ENCODE measurements around the gene AAGAB. TPM values are rescaled to one million over a fixed set of nuclear protein-coding genes. Genes with fewer than 3 reads are reported as not detected.

Gene AAGAB
- total RNA-seq, 1 experiment from 2014 or later: 68.1 TPM

DNA sequence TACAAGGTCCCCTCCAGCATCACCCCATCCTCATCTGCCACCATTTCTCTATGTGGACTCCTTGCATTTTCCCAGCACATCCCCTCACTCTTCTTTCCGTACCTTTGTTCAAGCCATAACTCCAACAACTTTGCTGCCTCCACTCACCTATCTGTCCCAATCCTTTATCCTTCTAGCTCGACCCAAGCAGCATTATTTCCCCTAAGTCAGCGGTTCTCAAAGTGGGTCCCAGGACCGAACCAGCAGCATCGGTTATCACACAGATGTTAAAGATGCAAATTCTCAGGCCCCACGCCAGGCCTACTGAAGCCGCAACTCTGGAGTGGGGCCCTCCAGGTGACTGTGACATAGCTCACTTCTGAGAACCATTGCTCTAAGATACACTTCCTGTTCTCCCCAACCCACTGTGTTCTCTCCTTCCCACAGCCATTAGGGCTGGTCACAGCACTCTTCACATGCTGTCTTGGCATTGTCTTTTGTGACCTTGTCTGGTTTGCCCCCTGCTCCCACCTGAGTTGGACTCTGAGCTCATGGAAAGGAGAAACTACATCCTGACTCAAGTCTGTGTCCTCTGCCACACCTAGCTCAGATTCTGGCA lies 56.2 kb downstream of the AAGAB start:
- Histone ChIP-seq H3K9me3 (no peaks in the 10 kb centered on the region), H3K27me3 (no peaks in the 10 kb centered on the region), H3K36me3 (peaks cover 46% of the 10 kb centered on the region), H3K4me3 (no peak overlapping the region)
- DNase-seq: no peak

DNA sequence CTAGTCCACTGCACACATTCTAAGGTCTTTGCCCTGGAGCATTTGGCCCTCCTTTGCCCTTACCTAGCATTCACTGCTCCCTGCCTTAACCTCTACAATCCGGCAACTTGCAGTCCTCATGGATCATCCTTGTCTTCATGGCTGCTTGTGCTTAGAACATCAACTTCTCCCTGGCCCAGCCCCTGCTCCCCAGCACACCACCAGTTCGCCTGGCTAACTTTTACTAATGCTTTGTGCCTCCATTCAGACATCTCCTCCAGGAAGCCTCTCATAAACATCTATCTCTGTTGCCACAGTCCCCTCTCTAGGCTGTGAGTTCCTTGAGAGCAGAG lies 57.1 kb downstream of the AAGAB start:
- H3K27me3 ChIP-seq: no peaks in the 10 kb centered on the region
- no peak overlapping the region for H3K4me3 ChIP-seq
- no peaks in the 10 kb centered on the region for H3K9me3 ChIP-seq
- no peak for DNase-seq
- H3K36me3 ChIP-seq: peaks cover 53% of the 10 kb centered on the region

DNA sequence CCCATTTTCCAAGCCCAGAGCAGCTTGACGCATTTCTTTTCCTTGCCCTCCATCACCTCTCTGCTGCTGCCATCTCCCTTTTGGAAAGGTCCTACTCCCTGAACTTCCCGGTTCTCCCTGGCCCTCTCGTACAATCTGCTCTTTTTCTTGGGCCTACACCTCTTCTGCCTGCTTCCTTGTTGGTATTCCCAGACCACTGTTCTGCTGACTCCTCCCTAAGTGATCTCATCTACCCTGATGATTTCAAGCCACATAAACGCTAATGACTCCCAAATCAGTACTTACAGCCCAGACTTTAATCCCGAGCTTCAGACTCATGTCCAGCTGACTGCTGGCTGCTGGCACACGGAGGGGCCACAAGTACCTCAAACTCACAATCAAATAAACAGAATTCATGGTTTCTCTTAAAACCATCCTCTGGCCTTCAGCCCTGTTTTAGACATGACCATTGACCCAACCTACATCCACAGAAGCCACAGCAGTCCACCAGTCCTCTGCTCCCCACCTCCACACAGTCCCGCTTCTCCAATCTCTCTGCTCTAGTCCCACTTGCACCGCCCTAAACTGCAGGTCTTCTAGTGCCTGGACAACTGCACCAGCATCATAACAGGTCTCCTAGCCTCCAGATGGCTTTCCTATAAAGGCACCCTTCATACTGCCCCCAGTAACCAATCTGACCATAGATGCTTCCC lies 57.6 kb downstream of the AAGAB start:
- H3K27me3 ChIP-seq: no peaks in the 10 kb centered on the region

DNA sequence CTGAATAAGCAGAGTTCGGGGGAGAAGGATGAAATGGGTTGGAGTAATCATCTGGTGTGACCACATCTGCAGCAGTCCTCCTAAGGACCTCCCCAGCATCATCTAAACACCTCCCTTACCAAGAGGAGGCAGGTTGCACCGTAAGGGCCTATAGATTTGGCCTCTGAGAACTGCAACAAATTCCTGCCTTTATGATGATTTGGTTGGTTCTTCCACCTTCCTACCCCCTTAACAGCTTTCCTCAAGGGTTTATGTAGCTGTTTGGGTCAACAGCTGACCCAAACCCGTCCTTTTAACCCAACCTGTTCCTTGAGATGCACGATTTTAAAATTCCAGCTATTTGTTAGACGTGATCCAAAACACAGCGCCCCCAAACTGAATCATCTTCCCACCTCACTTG lies 58.2 kb downstream of the AAGAB start:
- H3K4me3 ChIP-seq: no peak overlapping the region
- H3K36me3 ChIP-seq: peaks cover 56% of the 10 kb centered on the region
- no peaks in the 10 kb centered on the region for H3K27me3 ChIP-seq
- no peak for DNase-seq
- H3K9me3 ChIP-seq: no peaks in the 10 kb centered on the region

More for the DNA sequence above, 57.6 kb downstream of the AAGAB start:
- Histone ChIP-seq H3K9me3 (no peaks in the 10 kb centered on the region), H3K4me3 (no peak overlapping the region), H3K36me3 (peaks cover 53% of the 10 kb centered on the region)
- peak; percentile 73 for DNase-seq

DNA sequence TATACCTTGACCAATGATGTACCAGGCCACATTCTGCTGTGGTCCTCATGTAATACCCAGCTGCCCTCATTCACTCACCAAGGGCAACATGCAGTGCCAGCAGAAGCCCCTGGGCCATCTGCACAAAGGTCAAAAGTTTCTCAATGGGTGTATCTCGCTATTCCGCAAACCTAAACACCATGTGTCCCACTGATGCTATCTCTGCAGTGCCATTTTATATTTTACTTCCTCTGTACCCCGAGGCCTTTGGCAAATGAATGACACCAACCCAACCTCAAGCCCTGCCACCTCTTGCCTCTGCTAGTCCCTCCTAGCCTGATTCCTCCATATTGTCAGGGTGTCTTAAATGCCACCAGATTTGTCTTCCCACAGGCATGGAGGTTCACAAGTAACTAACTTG lies 59.2 kb downstream of the AAGAB start:
- H3K36me3 ChIP-seq: peaks cover 64% of the 10 kb centered on the region
- no peaks in the 10 kb centered on the region for H3K27me3 ChIP-seq
- DNase-seq: no peak
- no peak overlapping the region for H3K4me3 ChIP-seq
- H3K9me3 ChIP-seq: no peaks in the 10 kb centered on the region

DNA sequence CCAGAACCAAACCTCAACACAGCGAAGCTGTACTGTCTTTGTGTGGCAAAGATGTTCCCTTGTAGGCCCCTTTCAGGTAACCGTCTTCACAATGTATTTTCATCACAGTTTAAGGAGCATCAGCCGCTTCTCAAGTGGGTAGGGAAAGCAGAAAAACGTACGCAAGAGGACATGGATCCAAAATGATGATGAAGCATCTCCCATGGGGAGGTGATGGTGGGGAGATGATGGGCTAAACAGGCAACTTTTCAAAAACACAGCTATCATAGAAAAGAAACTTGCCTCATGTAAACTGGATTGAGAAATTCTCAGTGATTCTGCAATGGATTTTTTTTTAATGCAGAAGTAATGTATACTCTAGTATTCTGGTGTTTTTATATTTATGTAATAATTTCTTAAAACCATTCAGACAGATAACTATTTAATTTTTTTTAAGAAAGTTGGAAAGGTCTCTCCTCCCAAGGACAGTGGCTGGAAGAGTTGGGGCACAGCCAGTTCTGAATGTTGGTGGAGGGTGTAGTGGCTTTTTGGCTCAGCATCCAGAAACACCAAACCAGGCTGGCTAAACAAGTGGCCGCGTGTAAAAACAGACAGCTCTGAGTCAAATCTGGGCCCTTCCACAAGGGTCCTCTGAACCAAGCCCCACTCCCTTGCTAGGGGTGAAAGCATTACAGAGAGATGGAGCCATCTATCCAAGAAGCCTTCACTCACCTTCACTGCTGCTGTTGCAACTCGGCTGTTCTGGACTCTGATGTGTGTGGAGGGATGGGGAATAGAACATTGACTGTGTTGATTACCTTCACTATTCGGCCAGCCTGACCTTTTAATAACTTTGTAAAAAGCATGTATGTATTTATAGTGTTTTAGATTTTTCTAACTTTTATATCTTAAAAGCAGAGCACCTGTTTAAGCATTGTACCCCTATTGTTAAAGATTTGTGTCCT lies 60.0 kb downstream of the AAGAB start:
- DNase-seq: no peak
- peaks cover 70% of the 10 kb centered on the region for H3K36me3 ChIP-seq
- no peaks in the 10 kb centered on the region for H3K27me3 ChIP-seq
- no peak overlapping the region for H3K4me3 ChIP-seq
- H3K9me3 ChIP-seq: no peaks in the 10 kb centered on the region

DNA sequence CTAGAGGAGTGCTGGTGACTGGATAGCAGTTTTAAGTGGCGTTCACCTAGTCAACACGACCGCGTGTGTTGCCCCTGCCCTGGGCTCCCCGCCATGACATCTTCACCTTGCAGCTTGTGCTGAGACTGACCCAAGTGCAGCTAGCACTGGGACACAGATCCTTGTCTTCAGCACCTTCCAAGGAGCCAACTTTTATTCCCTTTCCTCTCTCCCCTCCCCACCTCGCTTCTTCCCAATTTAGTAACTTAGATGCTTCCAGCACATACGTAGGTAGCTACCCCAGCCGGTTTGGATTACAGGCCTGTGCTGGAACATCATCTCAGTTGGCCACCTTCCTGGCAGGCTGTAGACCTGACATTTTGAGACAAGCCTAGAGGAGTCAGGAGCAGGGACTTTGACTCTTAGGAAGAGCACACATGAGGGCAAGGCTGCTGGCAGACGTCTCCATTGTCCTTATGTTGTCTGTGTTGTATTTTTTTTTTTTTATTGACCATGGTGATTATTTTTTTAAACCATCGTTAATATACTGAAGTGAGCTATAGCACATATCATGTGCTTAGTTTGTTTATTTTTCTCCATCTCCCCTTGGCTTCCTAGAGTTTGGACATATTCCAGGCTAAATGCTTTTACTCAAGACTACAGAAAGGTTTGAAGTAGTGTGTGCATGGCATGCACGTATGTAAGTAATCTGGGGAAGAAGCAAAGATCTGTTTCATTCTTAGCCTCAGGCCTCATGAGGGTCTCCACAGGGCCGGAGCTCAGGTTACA lies 61.1 kb downstream of the AAGAB start:
- no peaks in the 10 kb centered on the region for H3K27me3 ChIP-seq
- H3K4me3 ChIP-seq: no peak overlapping the region
- no peak for DNase-seq
- H3K36me3 ChIP-seq: peaks cover 76% of the 10 kb centered on the region
- H3K9me3 ChIP-seq: no peaks in the 10 kb centered on the region

DNA sequence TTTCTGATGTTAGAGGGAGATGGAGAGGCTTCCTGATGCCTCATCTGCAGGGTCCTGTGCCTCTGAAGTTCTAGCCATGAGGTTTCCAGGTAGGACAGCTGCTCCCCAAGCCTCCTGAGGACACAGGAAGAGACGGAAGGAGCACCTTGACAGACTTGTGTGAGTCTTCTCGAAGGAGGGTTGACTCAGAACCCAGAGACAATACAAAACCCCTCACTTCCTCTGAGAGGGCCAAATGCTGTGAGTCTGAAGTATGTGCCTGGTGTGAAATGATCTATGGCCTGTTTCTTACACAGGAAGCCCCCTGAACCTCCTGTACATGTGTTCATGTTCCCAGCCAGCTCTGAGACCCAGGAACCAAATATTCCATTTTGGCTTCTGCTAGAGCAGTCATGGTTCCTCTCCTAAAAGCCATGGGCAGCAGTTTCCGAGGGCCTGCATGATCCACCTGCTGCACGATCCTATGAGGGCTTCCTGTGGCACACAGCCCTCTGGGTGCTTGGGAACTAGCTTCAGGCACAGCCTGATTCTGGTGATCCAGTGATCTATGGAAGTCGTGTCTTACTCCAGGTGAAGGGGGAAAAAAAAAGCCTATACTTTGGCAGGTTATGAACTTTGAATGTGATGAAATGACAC lies 62.2 kb downstream of the AAGAB start:
- no peak for DNase-seq
- no peaks in the 10 kb centered on the region for H3K27me3 ChIP-seq
- H3K4me3 ChIP-seq: no peak overlapping the region
- H3K9me3 ChIP-seq: no peaks in the 10 kb centered on the region
- peaks cover 83% of the 10 kb centered on the region for H3K36me3 ChIP-seq

DNA sequence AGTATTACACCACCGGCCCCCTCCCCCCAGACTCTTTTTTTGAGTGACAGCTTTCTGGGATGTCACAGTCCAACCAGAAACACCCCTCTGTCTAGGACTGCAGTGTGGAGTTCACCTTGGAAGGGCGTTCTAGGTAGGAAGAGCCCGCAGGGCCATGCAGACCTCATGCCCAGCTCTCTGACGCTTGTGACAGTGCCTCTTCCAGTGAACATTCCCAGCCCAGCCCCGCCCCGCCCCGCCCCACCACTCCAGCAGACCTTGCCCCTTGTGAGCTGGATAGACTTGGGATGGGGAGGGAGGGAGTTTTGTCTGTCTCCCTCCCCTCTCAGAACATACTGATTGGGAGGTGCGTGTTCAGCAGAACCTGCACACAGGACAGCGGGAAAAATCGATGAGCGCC lies 63.6 kb downstream of the AAGAB start:
- DNase-seq: no peak
- Histone ChIP-seq H3K4me3 (no peak overlapping the region), H3K9me3 (no peaks in the 10 kb centered on the region), H3K27me3 (no peaks in the 10 kb centered on the region), H3K36me3 (peaks cover 97% of the 10 kb centered on the region)

DNA sequence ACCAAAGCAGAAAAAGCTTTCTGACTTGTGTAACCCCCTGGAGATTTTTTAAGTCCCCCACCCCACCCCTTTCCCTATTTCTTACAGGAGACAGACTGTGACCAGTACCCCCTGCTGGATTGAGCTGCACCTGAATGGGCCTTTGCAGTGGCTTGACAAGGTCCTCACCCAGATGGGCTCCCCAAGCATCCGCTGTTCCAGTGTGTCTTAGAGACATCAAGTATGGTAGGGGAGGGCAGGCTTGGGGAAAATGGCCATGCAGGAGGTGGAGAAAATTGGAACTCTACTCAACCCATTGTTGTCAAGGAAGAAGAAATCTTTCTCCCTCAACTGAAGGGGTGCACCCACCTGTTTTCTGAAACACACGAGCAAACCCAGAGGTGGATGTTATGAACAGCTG lies 64.1 kb downstream of the AAGAB start:
- H3K9me3 ChIP-seq: no peaks in the 10 kb centered on the region
- DNase-seq: no peak
- no peak overlapping the region for H3K4me3 ChIP-seq
- H3K27me3 ChIP-seq: no peaks in the 10 kb centered on the region
- peaks cover 97% of the 10 kb centered on the region for H3K36me3 ChIP-seq

DNA sequence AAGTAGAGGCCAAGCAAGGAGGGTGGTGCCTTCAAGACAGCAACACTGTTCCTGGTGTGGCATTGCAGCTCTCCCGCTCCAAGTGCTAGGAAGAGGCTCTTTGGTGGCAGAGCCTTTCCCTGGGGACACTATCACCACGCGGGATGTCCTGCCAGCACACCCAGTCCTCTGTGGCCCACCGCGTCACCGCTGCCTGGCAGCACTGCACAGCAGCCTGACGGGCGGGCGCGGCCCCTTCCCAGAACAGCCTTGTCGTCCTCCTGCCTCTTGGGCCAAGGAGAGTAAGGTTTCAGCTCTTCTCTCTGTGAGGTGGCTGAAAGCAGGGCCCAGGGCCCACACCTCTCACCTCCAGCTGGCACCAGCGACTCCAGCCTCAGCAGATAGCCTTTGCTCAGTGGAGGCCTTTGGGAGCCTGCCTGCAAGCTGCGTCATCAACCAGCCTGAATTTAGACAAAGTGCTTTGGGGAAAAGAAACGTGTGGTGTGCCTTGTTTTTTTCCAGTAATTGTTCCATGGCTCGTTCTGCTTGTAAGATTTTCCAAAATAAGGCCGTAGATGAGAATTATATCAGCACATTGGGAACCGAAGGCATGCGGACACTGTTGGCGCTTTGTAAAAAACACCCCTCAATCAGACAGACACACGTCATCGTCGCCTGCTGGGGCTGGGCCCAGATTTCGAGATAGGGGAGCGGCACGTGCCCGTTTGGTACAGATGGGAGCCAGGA lies 65.0 kb downstream of the AAGAB start:
- Histone ChIP-seq H3K4me3 (no peak overlapping the region), H3K36me3 (peaks cover 97% of the 10 kb centered on the region), H3K27me3 (no peaks in the 10 kb centered on the region), H3K9me3 (no peaks in the 10 kb centered on the region)
- DNase-seq: no peak

DNA sequence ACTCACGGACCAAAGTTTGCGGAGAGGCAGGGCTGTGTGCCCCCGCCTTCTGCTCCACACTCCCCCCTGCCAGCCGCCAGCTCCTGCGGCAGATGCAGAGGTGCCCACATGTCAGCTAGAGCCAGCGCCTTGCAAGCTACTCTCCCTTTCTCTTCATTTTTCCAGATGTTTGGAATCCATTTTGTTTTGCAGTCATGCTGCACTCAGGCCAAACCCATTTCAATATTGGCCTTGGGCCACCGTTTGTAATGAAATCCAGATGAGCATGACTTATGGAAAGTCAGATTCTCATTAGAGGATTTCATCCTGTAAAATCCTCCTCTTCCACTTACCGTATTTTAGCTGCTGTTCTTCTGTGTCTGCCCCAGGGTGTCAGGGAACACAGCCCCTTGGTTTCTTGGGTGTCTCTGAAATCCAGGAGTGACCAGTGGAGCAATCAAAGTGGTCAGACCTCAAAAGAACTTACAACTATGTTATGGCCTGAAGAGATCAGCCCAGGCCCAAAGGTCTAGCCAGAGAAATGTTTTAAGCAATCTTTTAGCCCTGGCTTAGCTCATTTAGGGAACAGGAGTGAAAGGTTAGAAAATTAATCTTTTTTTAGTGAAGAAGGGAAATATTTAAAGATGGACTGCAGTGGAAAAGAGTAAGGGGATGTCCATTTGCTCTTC lies 65.8 kb downstream of the AAGAB start:
- H3K9me3 ChIP-seq: no peaks in the 10 kb centered on the region
- no peak overlapping the region for H3K4me3 ChIP-seq
- no peak for DNase-seq
- no peaks in the 10 kb centered on the region for H3K27me3 ChIP-seq
- H3K36me3 ChIP-seq: peaks cover 97% of the 10 kb centered on the region

DNA sequence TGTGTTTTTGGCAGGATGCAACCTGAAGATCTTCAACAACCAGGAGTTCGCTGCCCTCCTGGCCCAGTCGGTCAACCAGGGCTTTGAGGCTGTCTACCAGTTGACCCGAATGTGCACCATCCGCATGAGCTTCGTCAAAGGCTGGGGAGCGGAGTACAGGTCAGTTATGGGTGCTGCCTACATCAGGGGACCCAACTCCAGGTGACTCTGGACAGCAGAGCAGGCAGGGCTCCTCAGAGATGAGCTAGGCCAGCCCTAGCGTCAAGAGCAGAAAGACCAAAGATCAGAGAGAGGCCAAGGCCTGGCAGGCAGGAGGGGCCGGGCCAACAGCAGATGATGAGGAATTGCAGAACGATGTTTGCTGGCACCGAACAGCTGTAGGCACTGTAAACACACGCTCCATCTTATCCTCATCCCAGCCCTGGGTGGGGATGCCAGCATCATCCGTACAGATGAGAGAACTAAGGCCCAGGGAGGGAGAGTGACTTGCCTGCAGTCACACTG lies 67.1 kb downstream of the AAGAB start:
- DNase-seq: peak; percentile 84
- Histone ChIP-seq H3K9me3 (no peaks in the 10 kb centered on the region), H3K36me3 (peaks cover 95% of the 10 kb centered on the region), H3K27me3 (no peaks in the 10 kb centered on the region), H3K4me3 (no peak overlapping the region)

DNA sequence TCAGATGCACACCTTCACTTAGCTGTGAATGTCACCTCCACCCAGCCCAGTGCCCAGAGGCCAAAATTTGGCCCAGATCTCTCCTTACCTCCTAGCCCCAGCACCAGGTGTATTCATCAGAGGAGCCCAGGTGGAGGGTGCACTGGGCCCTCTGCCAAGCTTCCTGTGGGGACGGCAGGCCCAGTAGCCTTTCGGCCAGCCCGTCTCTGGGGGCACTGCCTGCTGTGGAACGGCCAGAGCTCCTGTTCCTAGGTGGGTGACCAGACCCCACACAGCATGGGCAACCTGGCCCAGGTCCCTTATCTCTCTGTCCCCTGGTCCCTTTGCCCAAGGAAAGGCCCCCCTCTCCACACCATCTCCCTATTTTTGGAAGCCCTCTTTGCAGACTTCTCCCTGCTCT lies 67.8 kb downstream of the AAGAB start:
- Histone ChIP-seq H3K9me3 (no peaks in the 10 kb centered on the region), H3K4me3 (no peak overlapping the region), H3K36me3 (peaks cover 95% of the 10 kb centered on the region), H3K27me3 (no peaks in the 10 kb centered on the region)
- DNase-seq: no peak

DNA sequence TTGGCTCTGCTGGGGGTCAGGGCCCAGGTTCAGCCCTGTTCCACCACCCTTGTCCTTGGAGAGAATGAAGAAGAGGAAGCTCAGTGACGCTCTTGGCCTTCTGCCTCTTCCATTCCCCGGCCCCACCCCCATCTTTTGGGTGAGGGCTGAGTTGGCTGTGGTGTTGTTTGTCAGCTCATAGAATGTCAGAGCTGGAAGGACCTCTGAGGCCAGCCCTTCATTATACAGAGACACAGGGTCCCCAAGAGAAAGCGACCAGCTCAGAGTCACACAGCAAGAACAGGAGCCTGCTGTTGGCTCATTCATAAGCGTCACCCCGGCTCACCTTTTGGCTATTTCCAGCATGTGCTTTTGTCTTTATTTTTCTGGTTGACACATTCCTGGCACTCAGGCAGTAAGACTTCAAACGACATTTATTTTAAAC lies 68.2 kb downstream of the AAGAB start:
- Histone ChIP-seq H3K4me3 (no peak overlapping the region), H3K27me3 (no peaks in the 10 kb centered on the region), H3K9me3 (no peaks in the 10 kb centered on the region), H3K36me3 (peaks cover 93% of the 10 kb centered on the region)
- no peak for DNase-seq

Data from MG63 (cell line).